ENCODE results near the gene LRRC25.

Gene LRRC25

GRCh38 chr19:18397242-18398202 lies at the start of gene LRRC25:
LRRC25 (minus strand) TSS chr19:18397622; CDS start chr19:18396963, 659 bp downstream.
- DNase-seq: no peak

GRCh38 chr19:18446811-18447359 lies 49.5 kb upstream of the LRRC25 start:
- no peak for DNase-seq

GRCh38 chr19:18446145-18446810 lies 48.9 kb upstream of the LRRC25 start:
- no peak for DNase-seq

- DNase-seq: no peak
These were observed 48.0 kb upstream of the LRRC25 start for GRCh38 chr19:18445262-18445948.

- no peak for DNase-seq
These were observed 47.1 kb upstream of the LRRC25 start for GRCh38 chr19:18444513-18444912.

- no peak for DNase-seq
These were observed 46.4 kb upstream of the LRRC25 start for GRCh38 chr19:18443831-18444230.

- no peak for DNase-seq
These were observed 46.0 kb upstream of the LRRC25 start for GRCh38 chr19:18443406-18443805.

GRCh38 chr19:18442941-18443340 lies 45.5 kb upstream of the LRRC25 start:
- DNase-seq: no peak

GRCh38 chr19:18441804-18442788 lies 44.7 kb upstream of the LRRC25 start:
- no peak for DNase-seq

- DNase-seq: no peak
These were observed 43.7 kb upstream of the LRRC25 start for GRCh38 chr19:18440936-18441803.

GRCh38 chr19:18440415-18440877 lies 43.0 kb upstream of the LRRC25 start:
- DNase-seq: no peak

- DNase-seq: no peak
These were observed 42.5 kb upstream of the LRRC25 start for GRCh38 chr19:18439910-18440237.

GRCh38 chr19:18439025-18439909 lies 41.8 kb upstream of the LRRC25 start:
- no peak for DNase-seq

GRCh38 chr19:18438331-18439024 lies 41.1 kb upstream of the LRRC25 start:
- no peak for DNase-seq

GRCh38 chr19:18437491-18438330 lies 40.3 kb upstream of the LRRC25 start, which contains the start of gene ISYNA1:
ISYNA1 (minus strand) TSS chr19:18438133; CDS start chr19:18437979, 154 bp downstream.
- DNase-seq: peak; percentile 65

GRCh38 chr19:18436671-18437490 lies 39.5 kb upstream of the LRRC25 start:
- DNase-seq: peak; percentile 84
